Thoracic aorta (tissue), 2 donors: ENCODE results near the gene PPP3R1. TPM values are rescaled to one million over a fixed set of nuclear protein-coding genes. Genes with fewer than 3 reads are reported as not detected.
"Not testable (repeated sequence)": the region's sequence is repeated elsewhere in the genome, so short reads cannot be mapped to it uniquely, and the experiment has no call there.

Experiments
- ATAC-seq: fragments of 150-250 bp; one replicate; pipeline ENCODE4 v1.8.0; 2017; ENCODE audit warnings: low read depth; ENCODE audit not compliant: insufficient number of reproducible peaks, low FRiP score
- DNase-seq: peaks from one replicate; pipeline ENCODE4 v3.0.0-alpha.2; 2020; ENCODE audit warnings: low spot score
- H3K27ac ChIP-seq, 2 donors: fragments of 200-600 bp; sonication (generic); 1 replicate in 1 of 2; 2 replicates in 1 of 2; pipeline ENCODE4 v1.5.1; 2016; ENCODE audit warnings: mild to moderate bottlenecking in 2 of 2, moderate library complexity in 2 of 2
- H3K27me3 ChIP-seq: fragments of 200-600 bp; sonication (generic); replicated peaks from 2 replicates; pipeline ENCODE4 v1.6.0; 2016; ENCODE audit warnings: mild to moderate bottlenecking; ENCODE audit not compliant: insufficient read depth
- H3K36me3 ChIP-seq: fragments of 200-600 bp; sonication (generic); one replicate; pipeline ENCODE4 v1.5.1; 2016
- H3K4me1 ChIP-seq, 2 donors: fragments of 200-600 bp; sonication (generic); 1 replicate in 1 of 2; 2 replicates in 1 of 2; pipeline versions ENCODE4 v1.5.1 to v1.6.0; 2016; ENCODE audit warnings: low read depth in 2 of 2, mild to moderate bottlenecking in 1 of 2; ENCODE audit not compliant: control insufficient read depth in 1 of 2
- H3K4me3 ChIP-seq: fragments of 200-600 bp; sonication (generic); 2 replicates; pipeline ENCODE4 v1.5.1; 2016; ENCODE audit warnings: mild to moderate bottlenecking
- H3K9me3 ChIP-seq: fragments of 200-600 bp; sonication (generic); 2 replicates; pipeline ENCODE4 v1.5.1; 2016
- CTCF ChIP-seq: fragments of 200-600 bp; sonication (generic); IDR thresholded peaks from one replicate; pipeline ENCODE4 v1.5.1; 2019; ENCODE audit warnings: antibody characterized with exemption
- total RNA-seq, 2 donors: library from RNA; depleted of rRNA; stranded (reverse); fragments of >200 nt; gene quantifications; one replicate each; pipeline versions ENCODE4 v1.1.0 to v1.2.3, GENCODE V29; 2016

PPP3R1 gene
- total RNA-seq, 2 donors from 2014 or later, result 27.1 to 39.3 TPM

- Histone ChIP-seq H3K4me3 (no peak overlapping the region), H3K4me1 (no peaks in the 10 kb centered on the region), H3K27ac (no peak overlapping the region), H3K36me3 (peaks cover 2% of the 10 kb centered on the region), H3K27me3 (no peaks in the 10 kb centered on the region), H3K9me3 (no peaks in the 10 kb centered on the region)
- DNase-seq (no peak), ATAC-seq (no peak)
- no peak for TF ChIP-seq CTCF
These were observed 74.8 kb downstream of the PPP3R1 start for GRCh38 chr2:68177541-68177940.

GRCh38 chr2:68176657-68177056 is 75.7 kb downstream of the PPP3R1 start:
- H3K4me1 ChIP-seq, result no peaks in the 10 kb centered on the region
- DNase-seq (no peak), ATAC-seq (no peak)
- H3K27ac ChIP-seq, result no peak overlapping the region
- no peaks in the 10 kb centered on the region for H3K27me3 ChIP-seq
- no peak overlapping the region for H3K4me3 ChIP-seq
- H3K36me3 ChIP-seq, result peaks cover 2% of the 10 kb centered on the region
- H3K9me3 ChIP-seq, result no peaks in the 10 kb centered on the region
- TF ChIP-seq CTCF, result no peak

DNA sequence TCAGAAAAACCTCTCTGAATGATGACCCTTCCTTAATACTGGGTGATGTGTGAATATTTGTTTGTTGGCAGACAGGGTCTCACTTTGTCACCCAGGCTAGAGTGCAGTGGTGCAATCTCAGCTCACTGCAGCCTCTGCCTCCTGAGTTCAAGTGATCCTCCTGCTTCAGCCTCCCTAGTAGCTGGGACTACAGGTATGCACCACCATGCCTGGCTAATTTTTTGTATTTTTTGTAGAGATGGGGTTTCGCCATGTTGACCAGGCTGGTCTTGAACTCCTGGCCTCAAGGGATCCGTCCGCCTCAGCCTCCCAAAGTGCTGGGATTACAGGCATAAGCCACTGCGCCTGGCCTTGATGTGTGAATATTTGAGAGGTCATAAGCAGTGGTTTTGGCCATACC is 77.1 kb downstream of the PPP3R1 start:
- ATAC-seq, result not testable (repeated sequence)

GRCh38 chr2:68172990-68173700 is 79.2 kb downstream of the PPP3R1 start:
- Histone ChIP-seq H3K9me3 (no peaks in the 10 kb centered on the region), H3K4me1 (no peaks in the 10 kb centered on the region), H3K4me3 (no peak overlapping the region), H3K27ac (no peak overlapping the region), H3K27me3 (no peaks in the 10 kb centered on the region), H3K36me3 (no peaks in the 10 kb centered on the region)
- ATAC-seq (no peak), DNase-seq (no peak)
- no peak for TF ChIP-seq CTCF

More for the DNA sequence above, 77.1 kb downstream of the PPP3R1 start:
- H3K9me3 ChIP-seq, H3K27me3 ChIP-seq, H3K4me1 ChIP-seq, H3K27ac ChIP-seq, DNase-seq, H3K4me3 ChIP-seq, H3K36me3 ChIP-seq: not testable (repeated sequence)

GRCh38 chr2:68172521-68172920 is 79.8 kb downstream of the PPP3R1 start:
- ATAC-seq (no peak), DNase-seq (no peak)
- Histone ChIP-seq H3K27me3 (no peaks in the 10 kb centered on the region), H3K9me3 (no peaks in the 10 kb centered on the region), H3K4me1 (no peaks in the 10 kb centered on the region), H3K4me3 (no peak overlapping the region), H3K27ac (no peak overlapping the region), H3K36me3 (no peaks in the 10 kb centered on the region)
- TF ChIP-seq CTCF, result no peak

DNA sequence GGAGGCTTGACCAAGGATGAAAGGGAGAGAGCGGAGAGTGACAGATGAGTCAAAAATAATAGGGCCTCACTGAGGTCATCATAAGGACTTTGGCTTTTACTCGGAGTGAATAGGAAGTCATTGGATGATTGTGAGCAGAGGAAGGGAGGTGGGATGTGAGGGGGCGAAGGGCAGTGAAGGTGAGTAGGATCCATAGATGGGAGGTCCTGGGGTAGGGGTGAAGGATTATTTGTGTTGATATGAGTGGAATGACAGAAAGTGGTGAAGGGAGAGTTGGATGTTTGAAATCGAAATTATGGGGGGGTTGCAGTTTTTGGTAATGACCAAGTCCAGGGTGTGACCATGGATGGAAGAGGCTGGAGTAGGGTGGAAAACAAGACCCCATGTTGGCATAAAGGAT is 80.6 kb downstream of the PPP3R1 start:
- no peak overlapping the region for H3K27ac ChIP-seq
- H3K4me3 ChIP-seq, result no peak overlapping the region
- H3K36me3 ChIP-seq, result no peaks in the 10 kb centered on the region
- no peak for TF ChIP-seq CTCF
- H3K4me1 ChIP-seq, result no peaks in the 10 kb centered on the region
- DNase-seq (no peak), ATAC-seq (no peak)
- no peaks in the 10 kb centered on the region for H3K27me3 ChIP-seq
- H3K9me3 ChIP-seq, result no peaks in the 10 kb centered on the region
